ENCODE measurements around the gene FMN1.

DNA sequence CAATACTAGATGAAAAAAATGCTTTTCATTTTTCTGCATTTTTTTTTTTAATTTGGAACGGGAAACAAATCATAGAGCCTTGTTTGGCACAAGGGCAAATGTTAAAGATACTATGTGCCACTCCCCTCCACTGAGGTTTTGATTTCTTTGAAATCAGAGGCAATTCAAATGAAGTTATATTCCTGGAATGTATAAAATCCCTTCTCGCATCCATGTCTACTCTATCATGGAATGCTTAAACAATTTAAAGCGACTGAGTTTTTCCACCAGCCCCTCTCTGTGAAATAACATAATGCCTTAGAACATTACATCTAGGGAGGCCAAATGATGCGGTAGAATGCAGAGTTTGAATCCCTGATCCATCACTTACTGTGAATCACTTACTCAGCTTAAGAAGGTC lies 69.7 kb downstream of the FMN1 start:
- TF ChIP-seq EZH2phosphoT487 (IDR thresholded peaks at IDR 0.05; ENCODE audit: borderline replicate concordance, low read length) = no peak
- TF ChIP-seq, protein P1, sequence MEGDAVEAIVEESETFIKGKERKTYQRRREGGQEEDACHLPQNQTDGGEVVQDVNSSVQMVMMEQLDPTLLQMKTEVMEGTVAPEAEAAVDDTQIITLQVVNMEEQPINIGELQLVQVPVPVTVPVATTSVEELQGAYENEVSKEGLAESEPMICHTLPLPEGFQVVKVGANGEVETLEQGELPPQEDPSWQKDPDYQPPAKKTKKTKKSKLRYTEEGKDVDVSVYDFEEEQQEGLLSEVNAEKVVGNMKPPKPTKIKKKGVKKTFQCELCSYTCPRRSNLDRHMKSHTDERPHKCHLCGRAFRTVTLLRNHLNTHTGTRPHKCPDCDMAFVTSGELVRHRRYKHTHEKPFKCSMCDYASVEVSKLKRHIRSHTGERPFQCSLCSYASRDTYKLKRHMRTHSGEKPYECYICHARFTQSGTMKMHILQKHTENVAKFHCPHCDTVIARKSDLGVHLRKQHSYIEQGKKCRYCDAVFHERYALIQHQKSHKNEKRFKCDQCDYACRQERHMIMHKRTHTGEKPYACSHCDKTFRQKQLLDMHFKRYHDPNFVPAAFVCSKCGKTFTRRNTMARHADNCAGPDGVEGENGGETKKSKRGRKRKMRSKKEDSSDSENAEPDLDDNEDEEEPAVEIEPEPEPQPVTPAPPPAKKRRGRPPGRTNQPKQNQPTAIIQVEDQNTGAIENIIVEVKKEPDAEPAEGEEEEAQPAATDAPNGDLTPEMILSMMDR (IDR thresholded peaks at IDR 0.05; ENCODE audit: low read depth, low read length, poor library complexity, severe bottlenecking) = no peak

Data from DOHH2 (cell line).